Upper lobe of left lung (tissue), 4 donors: Measurements from ENCODE around the gene ENPP5.

Experiments
- EP300 ChIP-seq, 4 donors: sonication (generic); formaldehyde crosslinking; IDR thresholded peaks; one replicate each; pipeline ENCODE4 v1.5.1; 2017; ENCODE audit warnings: antibody characterized with exemption in 4 of 4, control low read depth in 2 of 4
- POLR2A ChIP-seq, 4 donors: fragments of 450-650 bp; IDR thresholded peaks; one replicate each; pipeline ENCODE4 v1.5.1; 2016 to 2017; ENCODE audit warnings: antibody characterized with exemption in 4 of 4, mild to moderate bottlenecking in 2 of 4
- POLR2AphosphoS5 ChIP-seq, 2 donors: sonication (generic); formaldehyde crosslinking; IDR thresholded peaks; one replicate each; pipeline ENCODE4 v1.5.1; 2017; ENCODE audit warnings: antibody characterized with exemption in 2 of 2
- TF ChIP-seq, protein P1 (sequence below), 6 experiments: fragments of 450-650 bp in 4 of 6; fragments of 200-600 bp in 2 of 6; sonication (generic) in 2 of 6; IDR thresholded peaks; one replicate each; pipeline ENCODE4 v1.5.1; 2016 to 2019; ENCODE audit warnings: antibody characterized with exemption in 6 of 6

DNA sequence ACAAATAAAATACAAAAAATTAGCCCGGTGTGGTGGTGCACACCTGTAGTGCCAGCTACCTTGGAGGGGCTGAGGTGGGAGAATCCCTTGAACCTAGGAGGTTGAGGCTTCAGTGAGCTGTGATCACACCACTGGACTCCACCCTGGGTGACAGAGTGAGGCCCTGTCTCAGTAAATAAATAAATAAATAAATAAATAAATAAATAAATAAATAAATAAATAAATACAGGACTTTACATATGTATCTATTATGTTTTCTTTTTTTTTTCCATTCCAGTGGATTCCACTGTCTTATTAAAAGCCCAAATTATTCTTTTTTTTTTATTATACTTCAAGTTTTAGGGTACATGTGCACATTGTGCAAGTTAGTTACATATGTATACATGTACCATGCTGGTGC lies 41.1 kb upstream of the ENPP5 start:
- TF ChIP-seq POLR2A (IDR thresholded peaks at IDR 0.05): no peak
- TF ChIP-seq, protein P1, sequence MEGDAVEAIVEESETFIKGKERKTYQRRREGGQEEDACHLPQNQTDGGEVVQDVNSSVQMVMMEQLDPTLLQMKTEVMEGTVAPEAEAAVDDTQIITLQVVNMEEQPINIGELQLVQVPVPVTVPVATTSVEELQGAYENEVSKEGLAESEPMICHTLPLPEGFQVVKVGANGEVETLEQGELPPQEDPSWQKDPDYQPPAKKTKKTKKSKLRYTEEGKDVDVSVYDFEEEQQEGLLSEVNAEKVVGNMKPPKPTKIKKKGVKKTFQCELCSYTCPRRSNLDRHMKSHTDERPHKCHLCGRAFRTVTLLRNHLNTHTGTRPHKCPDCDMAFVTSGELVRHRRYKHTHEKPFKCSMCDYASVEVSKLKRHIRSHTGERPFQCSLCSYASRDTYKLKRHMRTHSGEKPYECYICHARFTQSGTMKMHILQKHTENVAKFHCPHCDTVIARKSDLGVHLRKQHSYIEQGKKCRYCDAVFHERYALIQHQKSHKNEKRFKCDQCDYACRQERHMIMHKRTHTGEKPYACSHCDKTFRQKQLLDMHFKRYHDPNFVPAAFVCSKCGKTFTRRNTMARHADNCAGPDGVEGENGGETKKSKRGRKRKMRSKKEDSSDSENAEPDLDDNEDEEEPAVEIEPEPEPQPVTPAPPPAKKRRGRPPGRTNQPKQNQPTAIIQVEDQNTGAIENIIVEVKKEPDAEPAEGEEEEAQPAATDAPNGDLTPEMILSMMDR (IDR thresholded peaks at IDR 0.05): no peak
- no peak for TF ChIP-seq POLR2AphosphoS5 (IDR thresholded peaks at IDR 0.05)
- no peak for TF ChIP-seq EP300 (IDR thresholded peaks at IDR 0.05)
